Testis (tissue), 3 donors: ENCODE data around the gene ABCA12. TPM values are rescaled to one million over a fixed set of nuclear protein-coding genes. Genes with fewer than 3 reads are reported as not detected.

Experiments used
- DNase-seq: peaks from one replicate; pipeline ENCODE4 v3.0.0-alpha.2; 2019
- H3K27ac ChIP-seq, 2 donors: fragments of 200-600 bp; sonication (generic); one replicate each; pipeline ENCODE4 v1.5.1; 2019
- H3K27me3 ChIP-seq: fragments of 200-600 bp; sonication (generic); one replicate; pipeline ENCODE4 v1.5.1; 2019
- H3K36me3 ChIP-seq: fragments of 200-600 bp; sonication (generic); one replicate; pipeline ENCODE4 v1.5.1; 2017; ENCODE audit warnings: low read depth; ENCODE audit errors: missing control alignments
- H3K4me1 ChIP-seq: fragments of 200-600 bp; sonication (generic); one replicate; pipeline ENCODE4 v1.5.1; 2019
- H3K4me3 ChIP-seq, 2 donors: fragments of 200-600 bp; sonication (generic); one replicate each; pipeline ENCODE4 v1.5.1; 2017 to 2019
- H3K9me3 ChIP-seq: fragments of 200-600 bp; sonication (generic); one replicate; pipeline ENCODE4 v1.5.1; 2017
- CTCF ChIP-seq, 3 experiments: fragments of 450-650 bp in 2 of 3; fragments of 200-600 bp in 1 of 3; sonication (generic) in 1 of 3; IDR thresholded peaks; one replicate each; pipeline ENCODE4 v1.5.1; 2016 to 2019; ENCODE audit warnings: antibody characterized with exemption in 3 of 3, mild to moderate bottlenecking in 2 of 3, moderate library complexity in 1 of 3
- POLR2A ChIP-seq: fragments of 450-650 bp; IDR thresholded peaks from one replicate; pipeline ENCODE4 v1.6.1; 2017; ENCODE audit warnings: antibody characterized with exemption, mild to moderate bottlenecking, moderate library complexity
- WGBS, 2 donors: methylation state at CpG; one replicate each; pipeline ENCODE4 v1.1.5; 2018; 5-methylcytosine and 5-hydroxymethylcytosine counted together
- intact Hi-C: fragments of 100-400 bp; cut with DNase I; formaldehyde crosslinking; loops from one replicate; pipeline ENCODE4 v1.15.1; 2023; ENCODE audit warnings: low total_unique reads
- polyA plus RNA-seq: library from polyadenylated mRNA; stranded (reverse); fragments of 350-450 nt; fragmentation: Illumina TruSeq; extraction: RNeasy Lipid Tissue Mini Kit (QIAGEN cat#74804); gene quantifications from one replicate; pipeline ENCODE4 v1.2.3, GENCODE V29; 2014; ENCODE audit warnings: low read depth, low replicate concordance; ENCODE audit not compliant: insufficient read depth
- total RNA-seq, 2 donors: library from RNA; depleted of rRNA; stranded (reverse); fragments of >200 nt; gene quantifications; one replicate each; pipeline ENCODE4 v1.2.3, GENCODE V29; 2016

Gene ABCA12
- total and polyA plus RNA-seq, 3 donors from 2014 or later: 1.4 to 1.8 (median 1.6) TPM

GRCh38 chr2:214902286-214902685, 236.1 kb downstream of the ABCA12 start:
- DNase-seq: no peak
- H3K27ac ChIP-seq: no peak overlapping the region
- H3K9me3 ChIP-seq: no peaks in the 10 kb centered on the region
- TF ChIP-seq CTCF (IDR thresholded peaks at IDR 0.05): no peak
- TF ChIP-seq POLR2A: no peak
- WGBS, 2 donors: 80 to 84% methylated on average over 5 of the region's 5 CpGs
- no peaks in the 10 kb centered on the region for H3K27me3 ChIP-seq
- H3K36me3 ChIP-seq: no peaks in the 10 kb centered on the region
- H3K4me1 ChIP-seq: no peaks in the 10 kb centered on the region
- intact Hi-C loops: no loop called here
- H3K4me3 ChIP-seq: no peak overlapping the region

GRCh38 chr2:214899751-214900150, 238.7 kb downstream of the ABCA12 start:
- TF ChIP-seq POLR2A: no peak
- no peak for TF ChIP-seq CTCF (IDR thresholded peaks at IDR 0.05)
- Histone ChIP-seq H3K27ac (no peak overlapping the region), H3K4me1 (no peaks in the 10 kb centered on the region), H3K36me3 (no peaks in the 10 kb centered on the region), H3K27me3 (no peaks in the 10 kb centered on the region), H3K4me3 (no peak overlapping the region), H3K9me3 (no peaks in the 10 kb centered on the region)
- intact Hi-C loops: no loop called here
- no peak for DNase-seq
- WGBS, 2 donors: 77 to 84% methylated on average over 4 of the region's 4 CpGs

GRCh38 chr2:214896274-214896673, 242.2 kb downstream of the ABCA12 start:
- H3K9me3 ChIP-seq: no peaks in the 10 kb centered on the region
- H3K27me3 ChIP-seq: no peaks in the 10 kb centered on the region
- no peak overlapping the region for H3K27ac ChIP-seq
- no peak overlapping the region for H3K4me3 ChIP-seq
- TF ChIP-seq POLR2A: no peak
- TF ChIP-seq CTCF (IDR thresholded peaks at IDR 0.05): no peak
- WGBS, 2 donors: 92% methylated on average over 1 of the region's 1 CpG
- DNase-seq: no peak
- H3K4me1 ChIP-seq: no peaks in the 10 kb centered on the region
- no peaks in the 10 kb centered on the region for H3K36me3 ChIP-seq
- intact Hi-C loops: no loop called here

- Histone ChIP-seq H3K4me3 (no peak overlapping the region), H3K9me3 (no peaks in the 10 kb centered on the region), H3K4me1 (no peaks in the 10 kb centered on the region), H3K27ac (no peak overlapping the region), H3K36me3 (no peaks in the 10 kb centered on the region), H3K27me3 (no peaks in the 10 kb centered on the region)
- intact Hi-C loops: no loop called here
- WGBS, 2 donors: 94 to 95% methylated on average over 3 of the region's 3 CpGs
- TF ChIP-seq POLR2A (no peak), CTCF (IDR thresholded peaks at IDR 0.05) (no peak)
- no peak for DNase-seq
Measured at GRCh38 chr2:214895469-214895868, 243.0 kb downstream of the ABCA12 start.

GRCh38 chr2:214889301-214889700, 249.1 kb downstream of the ABCA12 start:
- no peaks in the 10 kb centered on the region for H3K27me3 ChIP-seq
- TF ChIP-seq CTCF (IDR thresholded peaks at IDR 0.05) (no peak), POLR2A (no peak)
- no peaks in the 10 kb centered on the region for H3K9me3 ChIP-seq
- no peaks in the 10 kb centered on the region for H3K4me1 ChIP-seq
- H3K4me3 ChIP-seq: no peak overlapping the region
- intact Hi-C loops: no loop called here
- no peak overlapping the region for H3K27ac ChIP-seq
- DNase-seq: no peak
- H3K36me3 ChIP-seq: no peaks in the 10 kb centered on the region
- 66 to 80% methylated on average over 2 of the region's 2 CpGs for WGBS, 2 donors
